Posterior cingulate gyrus (tissue), 11 donors: Measurements from ENCODE around the gene HES2.
A peak's percentile ranks its signal among the peaks of the same experiment; 100 is the strongest.
"Not testable (repeated sequence)": the region's sequence is repeated elsewhere in the genome, so short reads cannot be mapped to it uniquely, and the experiment has no call there.

ENCODE experiments used
- DNase-seq, 10 donors: peaks; one replicate each; pipeline versions ENCODE4 v3.0.0 to v3.0.0-alpha.2; 2020 to 2021; ENCODE audit warnings: mixed read lengths in 3 of 10
- intact Hi-C: fragments of 100-400 bp; cut with DNase I; formaldehyde crosslinking; loops from one replicate; pipeline ENCODE4 v1.15.1; 2023

The HES2 gene

DNA sequence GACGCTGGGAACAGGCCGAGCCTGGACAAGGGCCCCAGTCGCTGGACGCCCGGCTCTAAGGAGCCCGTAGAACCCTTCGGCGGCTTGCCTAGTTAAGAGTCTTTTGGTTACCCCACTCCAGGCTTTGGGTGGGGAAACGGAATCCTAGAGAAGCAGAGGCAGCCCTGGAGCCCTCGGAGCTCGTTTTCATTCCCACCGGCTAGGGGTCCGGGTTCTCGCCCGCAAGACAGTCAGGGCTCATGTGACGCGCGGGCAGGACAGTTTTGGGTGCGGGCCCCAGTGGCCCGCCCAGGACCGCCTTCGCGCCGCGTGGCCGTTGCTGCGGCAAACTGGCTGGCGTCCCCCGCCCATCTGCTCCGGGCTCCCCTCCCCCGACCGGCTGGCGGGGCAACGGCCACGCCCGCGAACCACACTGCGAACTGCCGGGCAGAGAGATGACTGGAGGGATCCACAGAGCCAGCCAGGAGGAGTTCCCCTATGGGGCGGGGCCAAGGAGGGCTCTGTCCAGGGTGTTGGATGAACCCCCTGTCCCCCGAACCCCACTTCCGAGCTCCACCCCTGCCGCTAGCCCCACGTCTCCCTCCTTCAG lies 829 bp upstream of the HES2 start:
- intact Hi-C loops: no loop called here
- no peak for DNase-seq

DNA sequence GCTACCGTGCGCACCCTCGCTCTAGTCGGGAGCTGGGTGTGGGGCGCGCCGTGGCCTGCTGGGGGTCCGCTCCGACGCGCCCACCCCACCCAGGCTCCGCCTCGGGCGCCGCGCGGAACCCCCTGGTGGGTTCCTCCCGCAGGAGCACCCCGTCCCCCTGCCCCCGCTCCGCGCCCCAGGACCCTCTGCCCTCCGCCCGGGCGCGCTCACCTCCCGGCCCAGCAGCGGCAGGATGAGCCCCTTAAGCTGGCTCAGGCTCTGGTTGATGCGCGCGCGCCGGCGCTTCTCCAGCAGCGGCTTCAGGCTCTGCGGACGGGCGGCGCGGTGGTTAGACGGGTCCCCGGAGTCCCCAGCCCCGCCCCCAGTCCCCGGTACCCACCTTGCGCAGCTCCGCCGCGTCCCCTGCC lies 319 bp downstream of the HES2 start:
- intact Hi-C loops: no loop called here

DNA sequence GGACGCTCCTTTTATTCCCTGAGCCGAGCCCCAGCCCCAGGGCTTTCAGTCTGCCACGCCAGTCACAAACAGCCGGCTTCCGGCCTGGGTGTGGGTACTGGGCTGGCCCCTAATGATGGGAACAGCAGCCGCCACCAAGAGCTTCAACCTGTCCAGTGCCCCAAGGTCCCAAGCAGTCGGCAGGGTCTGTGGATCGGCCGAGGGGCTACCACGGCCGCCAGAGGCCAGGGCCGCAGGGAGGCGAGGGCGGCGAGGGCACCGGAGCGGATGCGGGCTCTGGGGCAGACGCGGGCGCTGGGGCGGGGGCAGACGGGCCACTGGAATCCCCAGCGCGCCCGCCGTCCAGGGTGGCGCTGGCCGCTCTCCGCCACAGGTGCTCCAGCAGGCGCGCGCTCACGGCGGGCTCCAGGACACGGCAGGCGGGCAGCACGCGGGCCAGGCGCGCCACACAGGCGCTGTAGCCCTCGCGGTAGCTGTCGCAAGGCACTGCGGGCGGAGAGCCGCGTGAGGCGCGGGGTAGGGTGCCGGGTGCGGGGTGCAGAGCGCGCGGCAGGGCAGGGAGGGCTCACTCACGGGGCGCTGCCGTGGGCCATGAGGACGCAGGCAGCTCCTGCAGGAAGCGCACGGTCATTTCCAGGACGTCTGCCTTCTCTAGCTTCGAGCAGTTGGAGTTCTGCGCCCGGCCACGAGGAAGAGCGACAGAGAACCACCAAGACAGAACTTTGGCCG lies 887 bp downstream of the HES2 start:
- DNase-seq: peak in 1 of 10 donors; percentile 55
- intact Hi-C loops: no loop called here

More for the DNA sequence above, 319 bp downstream of the HES2 start:
- no peak for DNase-seq

DNA sequence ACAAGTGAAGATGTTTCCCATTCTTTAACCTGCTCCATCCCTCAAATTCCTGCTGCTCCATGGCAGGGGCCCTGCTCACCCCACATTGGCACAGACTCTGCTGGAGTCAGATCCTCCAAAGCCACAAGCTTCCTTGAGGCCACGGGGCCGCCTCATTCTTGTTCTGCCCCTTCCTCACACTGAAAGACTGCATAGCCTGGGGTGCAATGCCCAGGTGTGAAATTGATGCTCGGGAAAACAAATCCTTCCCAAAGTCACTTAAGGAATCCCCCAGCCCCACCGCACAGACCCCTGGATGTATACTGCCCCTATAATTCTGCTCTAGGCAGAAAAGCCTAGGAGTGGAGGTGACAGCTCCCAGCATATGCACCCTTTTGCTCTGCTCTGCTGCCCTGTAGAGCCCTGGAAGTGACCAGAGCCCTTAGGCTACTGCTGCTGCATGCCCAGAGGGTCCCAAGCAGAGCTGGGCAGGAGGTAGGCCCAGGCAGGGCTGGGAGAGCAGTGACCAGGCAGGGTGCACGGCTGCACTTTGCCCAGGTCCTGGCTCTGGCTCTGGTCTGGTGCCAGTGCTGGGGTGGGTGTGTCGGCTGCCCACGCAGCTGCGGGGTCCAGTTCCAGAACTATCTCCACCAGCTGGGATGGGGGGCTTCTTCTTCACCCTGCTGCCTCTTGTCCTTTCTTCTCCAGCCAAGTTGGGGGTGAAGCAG lies 1.6 kb downstream of the HES2 start:
- peak in 1 of 10 donors; percentile 58 for DNase-seq
- intact Hi-C loops: no loop called here

DNA sequence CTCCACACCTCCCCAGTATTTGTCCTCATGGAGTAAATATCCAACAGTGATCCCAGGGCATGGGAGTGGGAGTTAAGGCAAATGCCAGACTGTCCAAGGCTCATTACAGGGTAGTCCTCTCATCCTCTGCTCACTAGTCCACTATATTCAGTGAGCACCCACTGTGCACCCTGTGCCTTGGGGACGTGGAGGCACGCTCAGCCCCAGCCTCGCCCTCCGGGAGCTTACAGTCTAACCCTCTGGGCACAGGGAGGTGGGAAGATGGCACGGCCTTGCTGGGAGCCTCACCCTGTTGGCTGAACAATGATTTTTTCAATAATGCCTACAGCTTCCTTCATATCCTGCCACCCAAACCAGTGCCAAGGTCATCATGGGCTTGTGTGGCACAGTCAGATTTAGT lies 2.8 kb downstream of the HES2 start:
- intact Hi-C loops: no loop called here

DNA sequence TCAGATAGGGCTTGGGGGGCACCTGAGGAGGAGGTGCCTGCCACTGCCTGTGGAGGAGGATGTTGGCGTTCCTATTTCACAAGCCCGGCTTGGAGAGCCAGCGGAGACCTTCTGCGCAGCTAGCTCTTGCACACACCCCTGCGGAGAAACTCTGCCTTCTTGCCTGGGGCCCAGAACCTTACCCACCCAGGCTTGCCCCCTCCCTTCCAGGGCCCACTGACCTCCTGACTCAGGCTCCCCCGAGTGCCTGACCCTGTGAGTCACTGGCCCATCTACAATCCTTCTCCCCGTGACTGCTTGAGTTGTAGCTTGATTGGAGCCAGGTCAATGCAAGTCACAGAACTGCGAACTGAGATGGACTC lies 3.4 kb downstream of the HES2 start:
- DNase-seq: peak in 1 of 10 donors; percentile 64

More for the DNA sequence above, 2.8 kb downstream of the HES2 start:
- peak in 1 of 10 donors; percentile 71 for DNase-seq

DNA sequence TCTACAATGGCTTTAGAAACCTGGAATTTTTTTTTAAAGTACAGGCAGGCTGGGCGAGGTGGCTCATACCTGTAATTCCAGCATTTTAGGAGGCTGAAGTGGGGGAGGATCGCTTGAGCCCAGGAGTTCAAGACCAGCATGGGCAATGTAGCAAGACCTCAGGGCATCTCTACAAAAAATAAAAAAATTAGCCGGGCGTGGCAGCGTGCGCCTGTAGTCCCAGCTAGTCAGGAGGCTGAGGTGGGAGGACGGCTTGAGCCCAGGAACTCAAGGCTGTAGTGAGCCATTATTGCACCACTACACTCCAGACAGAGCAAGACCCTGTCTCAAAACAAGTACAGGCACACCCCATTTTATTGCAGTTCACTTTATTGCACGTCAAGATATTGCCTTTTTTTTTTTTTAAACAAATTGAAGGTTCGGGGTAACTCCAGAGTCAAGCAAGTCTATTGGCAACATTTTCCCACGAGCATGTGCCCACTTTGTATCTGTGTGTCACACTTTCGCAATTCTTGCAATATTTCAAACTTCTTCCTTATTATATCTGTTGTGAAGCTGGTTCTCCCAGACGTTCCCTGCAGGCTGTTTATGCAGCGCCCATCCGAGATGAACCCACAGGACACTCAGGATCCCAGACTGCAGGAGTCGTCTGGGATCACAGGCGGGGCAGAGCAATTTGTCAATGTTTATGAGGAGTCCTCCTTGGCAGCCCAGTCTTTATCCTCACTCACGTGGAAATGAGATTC lies 4.7 kb downstream of the HES2 start:
- intact Hi-C loops: no loop called here
- no peak for DNase-seq

More for the DNA sequence above, 3.4 kb downstream of the HES2 start:
- intact Hi-C loops: no loop called here

DNA sequence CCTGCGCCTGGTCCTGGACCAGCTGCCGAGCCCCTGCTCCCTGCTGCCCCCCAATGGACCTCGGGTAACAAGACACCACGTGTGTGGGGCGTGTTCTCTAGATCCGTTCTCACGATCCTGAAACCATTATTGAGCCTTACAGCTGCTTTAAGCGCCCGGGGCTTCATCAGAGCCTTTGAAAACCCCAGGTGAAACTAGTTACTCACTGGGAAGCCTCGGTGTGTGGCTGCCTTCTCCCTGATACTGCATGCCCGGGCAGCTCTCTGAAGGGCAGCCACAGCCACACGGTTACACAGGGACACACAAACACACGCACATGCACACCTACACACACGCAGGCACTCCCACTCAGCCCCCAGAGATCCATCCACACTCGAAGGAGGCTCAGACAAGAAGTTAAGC lies 5.3 kb downstream of the HES2 start:
- peak in 5 of 10 donors; percentile 24 to 83 (median 35) for DNase-seq
- intact Hi-C loops: no loop called here

DNA sequence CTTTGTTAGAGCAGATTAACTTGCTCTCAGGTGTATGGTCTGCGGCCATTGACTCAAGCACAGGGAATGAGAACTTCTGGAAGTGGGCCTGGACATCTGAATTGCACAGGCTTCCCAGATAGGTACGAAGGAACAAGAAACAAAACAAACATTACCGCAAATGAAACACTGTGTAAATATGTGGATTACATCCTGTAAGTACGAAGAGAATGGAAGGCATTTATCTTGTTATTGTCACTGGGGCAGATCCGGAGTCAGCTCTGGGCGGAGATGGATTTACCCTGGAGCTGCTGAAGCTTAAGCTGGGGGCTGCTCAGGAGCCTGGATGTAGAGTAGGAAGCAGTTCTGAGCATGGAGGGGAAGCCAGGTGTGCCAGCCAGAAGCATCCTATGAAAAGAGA lies 6.8 kb downstream of the HES2 start:
- intact Hi-C loops: no loop called here
- no peak for DNase-seq

DNA sequence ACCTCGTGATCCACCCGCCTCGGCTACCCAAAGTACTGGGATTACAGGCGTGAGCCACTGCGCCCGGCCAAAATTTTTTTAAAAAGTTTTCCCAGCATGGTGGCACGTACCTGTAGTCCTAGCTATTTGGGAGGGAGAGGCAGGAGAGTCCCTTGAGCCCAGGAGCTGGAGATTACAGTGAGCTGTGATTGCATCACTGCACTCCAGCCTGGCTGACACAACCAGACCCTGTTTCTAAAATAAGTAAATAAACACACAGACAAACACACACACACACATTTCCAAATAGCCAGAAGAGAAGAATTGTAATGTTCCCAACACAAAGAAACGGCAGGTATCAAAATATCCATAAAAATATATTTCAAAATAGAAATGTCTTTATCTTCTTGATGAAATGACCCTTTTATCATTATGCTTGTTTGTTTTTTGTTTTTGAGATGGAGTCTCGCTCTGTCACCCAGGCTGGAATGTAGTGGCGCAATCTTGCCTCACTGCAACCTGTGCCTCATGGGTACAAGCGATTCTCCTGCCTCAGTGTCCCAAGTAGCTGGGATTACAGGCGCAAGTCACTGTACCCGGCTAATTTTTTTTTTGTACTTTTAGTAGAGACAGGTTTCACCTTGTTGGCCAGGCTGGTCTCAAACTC lies 9.3 kb downstream of the HES2 start:
- intact Hi-C loops: no loop called here

DNA sequence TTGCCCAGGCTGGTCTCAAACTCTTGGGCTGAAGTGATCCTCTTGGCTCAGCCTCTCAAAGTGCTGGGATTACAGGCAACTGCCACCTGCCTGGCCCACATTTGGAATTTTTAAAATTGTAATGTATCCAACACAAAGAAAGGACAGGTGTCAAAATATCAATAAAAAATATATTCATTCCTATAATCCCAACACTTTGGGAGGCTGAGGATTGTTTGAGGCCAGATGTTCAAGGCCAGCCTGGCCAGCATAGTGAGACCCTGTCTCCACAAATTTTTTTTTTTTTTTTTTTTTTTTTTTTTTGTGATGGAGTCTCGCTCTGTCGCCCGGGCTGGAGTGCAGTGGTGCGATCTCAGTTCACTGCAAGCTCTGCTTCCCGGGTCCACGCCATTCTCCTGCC lies 10.0 kb downstream of the HES2 start:
- intact Hi-C loops: no loop called here
- no peak for DNase-seq

More for the DNA sequence above, 9.3 kb downstream of the HES2 start:
- no peak for DNase-seq

DNA sequence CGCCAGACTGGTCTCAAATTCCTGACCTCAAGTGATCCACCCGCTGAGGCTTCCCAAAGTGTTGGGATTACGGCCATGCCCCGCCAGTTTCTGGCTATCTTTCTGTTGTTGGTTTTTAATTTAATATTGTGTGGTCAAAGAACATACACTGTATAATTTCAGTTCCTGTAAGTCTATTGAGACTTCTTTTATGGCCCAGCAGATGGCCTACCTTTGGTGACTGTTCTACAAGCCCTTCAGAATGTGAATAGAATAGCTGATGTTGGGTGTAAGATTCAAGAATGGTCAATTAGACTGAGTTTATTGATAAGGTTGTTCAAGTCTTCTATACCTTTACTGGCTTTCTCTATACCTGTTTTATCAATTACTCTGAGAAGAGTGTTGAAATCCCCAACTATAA lies 10.7 kb downstream of the HES2 start:
- DNase-seq: no peak
- intact Hi-C loops: no loop called here

DNA sequence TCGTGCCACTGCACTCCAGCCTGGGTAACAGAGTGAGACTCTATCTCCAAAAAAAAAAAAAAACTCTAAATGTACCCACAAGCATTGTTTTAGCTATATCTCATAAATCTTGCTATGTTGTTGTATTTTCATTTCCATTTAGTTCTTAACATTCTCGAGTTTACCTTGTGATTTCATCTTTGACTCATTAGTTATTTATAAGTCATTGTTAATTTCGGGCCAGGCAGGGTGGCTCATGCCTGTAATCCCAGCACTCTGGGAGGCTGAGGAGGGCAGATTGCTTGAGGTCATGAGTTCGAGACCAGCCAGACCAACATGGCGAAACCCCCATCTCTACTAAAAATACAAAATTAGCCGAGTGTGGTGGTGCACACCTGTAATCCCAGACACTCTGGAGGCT lies 11.7 kb downstream of the HES2 start:
- intact Hi-C loops: no loop called here
- no peak for DNase-seq

DNA sequence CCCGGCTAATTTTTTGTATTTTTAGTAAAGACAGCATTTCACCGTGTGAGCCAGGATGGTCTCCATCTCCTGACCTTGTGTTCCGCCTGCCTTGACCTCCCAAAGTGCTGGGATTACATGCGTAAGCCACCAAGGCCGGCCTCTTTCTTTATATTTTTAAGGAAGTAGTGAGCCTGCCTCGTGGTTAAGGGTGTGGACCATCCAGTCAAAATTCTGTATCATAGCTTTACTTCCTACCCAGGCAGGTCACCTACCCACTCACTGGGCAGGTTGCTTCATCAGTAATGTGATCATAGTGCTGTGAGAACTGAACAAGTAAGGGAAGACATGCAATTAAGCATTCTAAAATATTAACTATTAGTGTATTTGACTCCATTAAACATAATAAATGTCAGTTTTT lies 18.0 kb downstream of the HES2 start:
- intact Hi-C loops: no loop called here
- peak in 1 of 10 donors; percentile 21 for DNase-seq

DNA sequence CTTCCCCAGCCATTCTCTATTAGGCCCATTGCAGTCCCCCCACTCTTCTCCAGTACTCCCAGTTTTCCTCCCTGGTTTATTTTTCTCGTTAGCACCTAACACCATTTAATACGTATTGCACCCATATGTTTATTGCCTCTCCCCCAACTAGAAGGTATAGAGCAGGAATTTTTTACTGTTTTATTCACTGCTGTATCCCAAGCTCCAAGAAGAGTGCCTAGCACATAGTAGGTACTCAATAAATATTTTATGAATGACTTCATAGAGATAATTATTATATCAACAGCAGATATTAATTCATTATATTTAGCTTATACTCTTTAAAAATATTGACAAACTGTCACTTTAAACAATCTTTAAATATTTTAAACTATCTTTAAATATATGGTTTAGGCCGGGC lies 20.4 kb downstream of the HES2 start:
- intact Hi-C loops: no loop called here
- DNase-seq: no peak

DNA sequence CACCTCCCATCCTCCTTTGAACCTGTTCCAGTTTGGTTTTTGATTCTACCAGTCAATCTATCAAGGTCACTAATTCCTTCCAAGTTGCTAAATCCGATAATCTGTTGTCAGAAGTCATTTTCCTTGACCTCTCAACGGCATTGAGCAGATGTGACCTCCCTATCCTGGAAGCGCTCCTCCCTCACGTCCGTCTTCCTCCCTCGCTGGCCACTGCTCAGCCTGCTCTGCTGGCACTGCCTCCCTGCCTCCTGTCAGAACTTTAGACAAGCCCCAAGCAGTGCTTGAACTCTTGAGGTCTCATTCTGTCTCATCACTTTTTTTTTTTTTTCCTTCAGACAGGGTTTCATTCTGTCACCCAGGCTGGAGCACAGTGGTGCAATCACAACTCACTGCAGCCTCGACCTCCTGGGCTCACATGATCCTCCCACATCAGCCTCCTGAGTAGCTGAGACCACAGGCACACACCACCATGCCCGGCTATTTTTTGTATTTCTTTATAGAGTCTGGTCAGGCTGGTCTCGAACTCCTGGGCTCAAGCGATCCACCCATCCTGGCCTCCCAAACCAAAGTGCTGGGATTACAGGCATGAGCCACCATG lies 21.8 kb downstream of the HES2 start:
- intact Hi-C loops: no loop called here
- no peak for DNase-seq

DNA sequence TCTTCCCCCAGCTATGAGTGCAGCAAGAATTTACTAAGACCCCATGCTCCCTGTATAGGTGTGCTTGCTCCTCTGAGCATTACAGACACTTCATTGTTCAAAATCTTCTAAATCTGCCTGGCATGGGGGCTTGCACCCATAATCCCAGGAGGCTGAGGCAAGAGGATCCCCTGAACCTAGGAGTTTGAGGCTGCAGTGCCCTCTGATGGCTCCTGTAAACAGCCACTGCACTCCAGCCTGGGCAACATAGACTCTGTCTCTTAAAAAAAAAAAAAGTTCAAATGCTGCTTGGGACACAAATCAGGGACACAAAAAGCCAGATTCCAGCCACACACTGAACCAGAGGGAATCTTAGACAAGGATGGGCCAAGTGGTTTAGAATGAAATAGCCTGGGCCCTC lies 22.7 kb downstream of the HES2 start:
- no peak for DNase-seq
- intact Hi-C loops: no loop called here

DNA sequence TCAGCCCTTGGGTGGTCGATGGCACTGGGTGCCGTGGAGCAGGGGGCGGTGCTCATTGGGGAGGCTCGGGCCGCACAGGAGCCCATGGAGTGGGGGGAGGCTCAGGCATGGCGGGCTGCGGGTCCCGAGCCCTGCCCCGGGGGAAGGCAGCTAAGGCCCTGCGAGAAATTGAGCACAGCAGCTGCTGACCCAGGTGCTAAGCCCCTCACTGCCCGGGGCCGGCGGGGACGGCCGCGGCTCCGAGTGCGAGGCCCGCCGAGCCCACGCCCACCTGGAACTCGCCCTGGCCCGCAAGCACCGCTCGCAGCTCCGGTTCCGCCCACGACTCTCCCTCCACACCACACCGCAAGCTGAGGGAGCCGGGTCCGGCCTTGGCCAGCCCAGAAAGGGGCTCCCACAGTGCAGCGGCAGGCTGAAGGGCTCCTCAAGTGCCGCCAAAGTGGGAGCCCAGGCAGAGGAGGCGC lies 23.9 kb downstream of the HES2 start:
- intact Hi-C loops: not testable (repeated sequence)
- DNase-seq: peak in 1 of 10 donors; percentile 40

DNA sequence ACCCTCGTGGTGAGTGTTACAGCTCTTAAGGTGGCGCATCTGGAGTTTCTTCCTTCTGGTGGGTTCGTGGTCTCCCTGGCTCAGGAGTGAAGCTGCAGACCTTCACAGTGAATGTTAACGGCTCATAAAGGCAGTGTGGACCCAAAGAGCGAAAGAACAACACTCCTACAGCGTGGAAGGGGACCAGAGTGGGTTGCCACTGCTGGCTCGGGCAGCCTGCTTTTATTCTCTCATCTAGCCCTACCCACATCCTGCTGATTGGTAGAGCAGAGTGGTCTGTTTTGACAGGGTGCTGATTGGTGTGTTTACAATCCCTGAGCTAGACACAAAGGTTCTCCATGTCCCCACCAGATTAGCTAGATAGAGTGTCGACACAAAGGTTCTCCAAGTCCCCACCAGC lies 24.6 kb downstream of the HES2 start:
- peak in 1 of 10 donors; percentile 11 for DNase-seq
- intact Hi-C loops: not testable (repeated sequence)
